Smooth muscle cell (in vitro differentiated cells): ENCODE measurements around the gene HYDIN. TPM values are rescaled to one million over a fixed set of nuclear protein-coding genes. Genes with fewer than 3 reads are reported as not detected.
"Not testable (repeated sequence)": the region's sequence is repeated elsewhere in the genome, so short reads cannot be mapped to it uniquely, and the experiment has no call there.

Experiments
- DNase-seq: peaks from one replicate; lab custom pipeline; 2025; ENCODE audit not compliant: unreplicated experiment; lab: John Stamatoyannopoulos, UW
- H2AFZ ChIP-seq: fragments of 200-600 bp; sonication (generic); 2 replicates; pipeline ENCODE4 v1.6.0; 2016; ENCODE audit warnings: antibody characterized with exemption, low read depth, mild to moderate bottlenecking
- H3F3A ChIP-seq: fragments of 200-600 bp; sonication (generic); 2 replicates; pipeline ENCODE4 v1.6.0; 2017; ENCODE audit warnings: antibody characterized with exemption, low read depth
- H3K27ac ChIP-seq: fragments of 200-600 bp; sonication (generic); 2 replicates; pipeline ENCODE4 v1.5.1; 2016; ENCODE audit warnings: low read depth, mild to moderate bottlenecking
- H3K27me3 ChIP-seq: fragments of 200-600 bp; sonication (generic); 2 replicates; pipeline ENCODE4 v1.6.1; 2016; ENCODE audit warnings: low read depth, mild to moderate bottlenecking
- H3K36me3 ChIP-seq: fragments of 200-600 bp; sonication (generic); 2 replicates; pipeline ENCODE4 v1.5.1; 2016; ENCODE audit warnings: low read depth
- H3K4me1 ChIP-seq: fragments of 200-600 bp; sonication (generic); 2 replicates; pipeline ENCODE4 v1.5.1; 2016; ENCODE audit warnings: low read depth
- H3K4me2 ChIP-seq: fragments of 200-600 bp; sonication (generic); 2 replicates; pipeline ENCODE4 v1.6.0; 2016; ENCODE audit warnings: mild to moderate bottlenecking
- H3K4me3 ChIP-seq: fragments of 200-600 bp; sonication (generic); 2 replicates; pipeline ENCODE4 v1.5.1; 2016; ENCODE audit warnings: mild to moderate bottlenecking
- H3K79me2 ChIP-seq: fragments of 200-600 bp; sonication (generic); 2 replicates; pipeline ENCODE4 v1.6.0; 2016; ENCODE audit warnings: low read depth, mild to moderate bottlenecking
- H3K9ac ChIP-seq: fragments of 200-600 bp; sonication (generic); 2 replicates; pipeline ENCODE4 v1.6.0; 2016; ENCODE audit warnings: low read depth
- H3K9me3 ChIP-seq: fragments of 200-600 bp; sonication (generic); replicated peaks from 2 replicates; pipeline ENCODE4 v1.5.1; 2016; ENCODE audit warnings: low read depth
- H4K20me1 ChIP-seq: fragments of 200-600 bp; sonication (generic); 2 replicates; pipeline ENCODE4 v1.6.0; 2016; ENCODE audit warnings: low read depth
- WGBS: methylation state at CpG from one replicate; pipeline ENCODE4 v1.1.7; 2016; ENCODE audit warnings: low lambda C conversion rate; 5-methylcytosine and 5-hydroxymethylcytosine counted together
- polyA plus RNA-seq: library from polyadenylated mRNA; unstranded; fragments of >200 nt; fragmentation: Nextera tagmentation; extraction: Ambion mirVana; gene quantifications from 2 replicates; pipeline ENCODE4 v1.2.1, GENCODE V29; 2016
- total RNA-seq: library from RNA; depleted of rRNA; stranded (reverse); fragments of >200 nt; gene quantifications from 2 replicates; pipeline ENCODE4 v1.2.3, GENCODE V29; 2014

Gene HYDIN
- total and polyA plus RNA-seq, 2 experiments from 2014 or later = 0.41 to 0.45 TPM

GRCh38 chr16:70920661-70921060 is 309.9 kb downstream of the HYDIN start:
- not testable (repeated sequence) for DNase-seq, H3K9me3 ChIP-seq, H3F3A ChIP-seq, H2AFZ ChIP-seq, H3K27ac ChIP-seq, H3K4me3 ChIP-seq, H3K27me3 ChIP-seq, H4K20me1 ChIP-seq, H3K36me3 ChIP-seq, H3K9ac ChIP-seq, H3K79me2 ChIP-seq, H3K4me1 ChIP-seq, H3K4me2 ChIP-seq
- WGBS = 89% methylated on average over 17 of the region's 22 CpGs

GRCh38 chr16:70888208-70888607 is 342.3 kb downstream of the HYDIN start:
- H3K36me3 ChIP-seq, H3K9ac ChIP-seq, H4K20me1 ChIP-seq, H3F3A ChIP-seq, H2AFZ ChIP-seq, H3K4me2 ChIP-seq, H3K9me3 ChIP-seq, DNase-seq, H3K27me3 ChIP-seq, H3K27ac ChIP-seq, H3K79me2 ChIP-seq, H3K4me3 ChIP-seq, H3K4me1 ChIP-seq: not testable (repeated sequence)
- no CpG with 5 or more reads among the region's 1 CpG for WGBS

- not testable (repeated sequence) for H3K27me3 ChIP-seq, H3K4me1 ChIP-seq, H3F3A ChIP-seq, H4K20me1 ChIP-seq, H3K4me2 ChIP-seq, H3K4me3 ChIP-seq, DNase-seq, H3K9me3 ChIP-seq, H3K36me3 ChIP-seq, H2AFZ ChIP-seq, H3K9ac ChIP-seq, H3K79me2 ChIP-seq, H3K27ac ChIP-seq
- WGBS = 57% methylated on average over 4 of the region's 4 CpGs
Measured at GRCh38 chr16:70884652-70885051, 345.9 kb downstream of the HYDIN start.

GRCh38 chr16:70882311-70882710 is 348.2 kb downstream of the HYDIN start:
- 85% methylated on average over 8 of the region's 8 CpGs for WGBS
- H3K4me3 ChIP-seq, H3K9me3 ChIP-seq, H4K20me1 ChIP-seq, H3K4me1 ChIP-seq, H3K9ac ChIP-seq, H2AFZ ChIP-seq, DNase-seq, H3F3A ChIP-seq, H3K4me2 ChIP-seq, H3K27ac ChIP-seq, H3K79me2 ChIP-seq, H3K27me3 ChIP-seq, H3K36me3 ChIP-seq: not testable (repeated sequence)

- H4K20me1 ChIP-seq, H3K4me1 ChIP-seq, DNase-seq, H3K79me2 ChIP-seq, H3K27ac ChIP-seq, H3F3A ChIP-seq, H3K27me3 ChIP-seq, H3K4me3 ChIP-seq, H3K4me2 ChIP-seq, H3K9ac ChIP-seq, H3K9me3 ChIP-seq, H3K36me3 ChIP-seq, H2AFZ ChIP-seq: not testable (repeated sequence)
- 68% methylated on average over 5 of the region's 5 CpGs for WGBS
Measured at GRCh38 chr16:70877895-70878294, 352.6 kb downstream of the HYDIN start.

- not testable (repeated sequence) for H3F3A ChIP-seq, H3K9me3 ChIP-seq, H2AFZ ChIP-seq, H3K4me2 ChIP-seq, H3K4me3 ChIP-seq, H4K20me1 ChIP-seq, H3K79me2 ChIP-seq, DNase-seq, H3K9ac ChIP-seq, H3K27ac ChIP-seq, H3K27me3 ChIP-seq, H3K4me1 ChIP-seq, H3K36me3 ChIP-seq
- WGBS = no CpG with 5 or more reads among the region's 1 CpG
Measured at GRCh38 chr16:70876442-70876841, 354.1 kb downstream of the HYDIN start.

GRCh38 chr16:70864698-70865097 is 365.8 kb downstream of the HYDIN start:
- not testable (repeated sequence) for H3K4me2 ChIP-seq, H3K27ac ChIP-seq, H3K9me3 ChIP-seq, H3K79me2 ChIP-seq, H3K4me3 ChIP-seq, H4K20me1 ChIP-seq, H3K27me3 ChIP-seq, H3K4me1 ChIP-seq, H3K36me3 ChIP-seq, H2AFZ ChIP-seq, H3F3A ChIP-seq, DNase-seq, H3K9ac ChIP-seq
- WGBS = 72% methylated on average over 5 of the region's 5 CpGs

- not testable (repeated sequence) for H3K4me2 ChIP-seq, H3K9me3 ChIP-seq, H3K27me3 ChIP-seq, H2AFZ ChIP-seq, H3K4me3 ChIP-seq, H3K79me2 ChIP-seq, H3K27ac ChIP-seq, DNase-seq, H3K9ac ChIP-seq, H3K36me3 ChIP-seq, H3F3A ChIP-seq, H4K20me1 ChIP-seq, H3K4me1 ChIP-seq
- WGBS = 44% methylated on average over 7 of the region's 9 CpGs
Measured at GRCh38 chr16:70861996-70862395, 368.5 kb downstream of the HYDIN start.

- not testable (repeated sequence) for H3K4me3 ChIP-seq, H3K27me3 ChIP-seq, H3K79me2 ChIP-seq, H3K27ac ChIP-seq, H3K36me3 ChIP-seq, H4K20me1 ChIP-seq, H3K4me2 ChIP-seq, H3K9ac ChIP-seq, H3K9me3 ChIP-seq, H2AFZ ChIP-seq, H3F3A ChIP-seq, H3K4me1 ChIP-seq, DNase-seq
- 48% methylated on average over 4 of the region's 4 CpGs for WGBS
Measured at GRCh38 chr16:70851299-70851698, 379.2 kb downstream of the HYDIN start.
